ENCODE results near the gene PLAAT1.
A peak's percentile ranks its signal among the peaks of the same experiment; 100 is the strongest.

Gene PLAAT1

GRCh38 chr3:193229851-193230420, 11.1 kb upstream of the PLAAT1 start:
- no peaks in the 10 kb centered on the region for H3K27me3 ChIP-seq (ENCODE audit: control insufficient read depth, insufficient read depth, low read length)
- no peak overlapping the region for H3K9ac ChIP-seq (ENCODE audit: low read depth, low read length)
- H3K4me1 ChIP-seq (ENCODE audit: control insufficient read depth, insufficient read depth, low read length) = peaks cover 32% of the 10 kb centered on the region
- H3K9me3 ChIP-seq (ENCODE audit: control insufficient read depth, insufficient read depth, low read length) = no peaks in the 10 kb centered on the region
- H3K4me3 ChIP-seq (ENCODE audit: low read depth, low read length) = no peak overlapping the region
- no peaks in the 10 kb centered on the region for H3K36me3 ChIP-seq (ENCODE audit: control insufficient read depth, insufficient read depth, low read length)

GRCh38 chr3:193230610-193231009, 10.4 kb upstream of the PLAAT1 start:
- peaks cover 32% of the 10 kb centered on the region for H3K4me1 ChIP-seq (ENCODE audit: control insufficient read depth, insufficient read depth, low read length)
- no peak overlapping the region for H3K9ac ChIP-seq (ENCODE audit: low read depth, low read length)
- H3K36me3 ChIP-seq (ENCODE audit: control insufficient read depth, insufficient read depth, low read length) = no peaks in the 10 kb centered on the region
- H3K4me3 ChIP-seq (ENCODE audit: low read depth, low read length) = no peak overlapping the region
- H3K9me3 ChIP-seq (ENCODE audit: control insufficient read depth, insufficient read depth, low read length) = no peaks in the 10 kb centered on the region
- H3K27me3 ChIP-seq (ENCODE audit: control insufficient read depth, insufficient read depth, low read length) = no peaks in the 10 kb centered on the region

- H3K9me3 ChIP-seq (ENCODE audit: control insufficient read depth, insufficient read depth, low read length) = no peaks in the 10 kb centered on the region
- H3K27me3 ChIP-seq (ENCODE audit: control insufficient read depth, insufficient read depth, low read length) = no peaks in the 10 kb centered on the region
- H3K4me3 ChIP-seq (ENCODE audit: low read depth, low read length) = no peak overlapping the region
These were observed 9.8 kb upstream of the PLAAT1 start for GRCh38 chr3:193231201-193231600.

GRCh38 chr3:193236599-193236998, 4.4 kb upstream of the PLAAT1 start:
- Histone ChIP-seq H3K9ac (ENCODE audit: low read depth, low read length) (no peak overlapping the region), H3K4me3 (ENCODE audit: low read depth, low read length) (no peak overlapping the region), H3K4me1 (ENCODE audit: control insufficient read depth, insufficient read depth, low read length) (no peaks in the 10 kb centered on the region), H3K27me3 (ENCODE audit: control insufficient read depth, insufficient read depth, low read length) (peaks cover 3% of the 10 kb centered on the region), H3K9me3 (ENCODE audit: control insufficient read depth, insufficient read depth, low read length) (no peaks in the 10 kb centered on the region), H3K36me3 (ENCODE audit: control insufficient read depth, insufficient read depth, low read length) (no peaks in the 10 kb centered on the region)

More at GRCh38 chr3:193231201-193231600, 9.8 kb upstream of the PLAAT1 start:
- H3K36me3 ChIP-seq (ENCODE audit: control insufficient read depth, insufficient read depth, low read length) = no peaks in the 10 kb centered on the region
- H3K4me1 ChIP-seq (ENCODE audit: control insufficient read depth, insufficient read depth, low read length) = peaks cover 27% of the 10 kb centered on the region
- no peak overlapping the region for H3K9ac ChIP-seq (ENCODE audit: low read depth, low read length)

GRCh38 chr3:193237030-193237429, 4.0 kb upstream of the PLAAT1 start:
- no peak overlapping the region for H3K4me3 ChIP-seq (ENCODE audit: low read depth, low read length)
- H3K36me3 ChIP-seq (ENCODE audit: control insufficient read depth, insufficient read depth, low read length) = no peaks in the 10 kb centered on the region
- H3K27me3 ChIP-seq (ENCODE audit: control insufficient read depth, insufficient read depth, low read length) = peaks cover 7% of the 10 kb centered on the region
- H3K4me1 ChIP-seq (ENCODE audit: control insufficient read depth, insufficient read depth, low read length) = no peaks in the 10 kb centered on the region
- no peak overlapping the region for H3K9ac ChIP-seq (ENCODE audit: low read depth, low read length)
- no peaks in the 10 kb centered on the region for H3K9me3 ChIP-seq (ENCODE audit: control insufficient read depth, insufficient read depth, low read length)

GRCh38 chr3:193240436-193240849, 579 bp upstream of the PLAAT1 start:
- H3K9ac ChIP-seq (ENCODE audit: low read depth, low read length) = no peak overlapping the region
- peaks cover 17% of the 10 kb centered on the region for H3K27me3 ChIP-seq (ENCODE audit: control insufficient read depth, insufficient read depth, low read length)
- no peaks in the 10 kb centered on the region for H3K9me3 ChIP-seq (ENCODE audit: control insufficient read depth, insufficient read depth, low read length)
- no peaks in the 10 kb centered on the region for H3K36me3 ChIP-seq (ENCODE audit: control insufficient read depth, insufficient read depth, low read length)
- peak overlapping the region; percentile 66 for H3K4me3 ChIP-seq (ENCODE audit: low read depth, low read length)
- H3K4me1 ChIP-seq (ENCODE audit: control insufficient read depth, insufficient read depth, low read length) = no peaks in the 10 kb centered on the region

GRCh38 chr3:193241716-193242115, 694 bp downstream of the PLAAT1 start:
- Histone ChIP-seq H3K4me1 (ENCODE audit: control insufficient read depth, insufficient read depth, low read length) (no peaks in the 10 kb centered on the region), H3K9ac (ENCODE audit: low read depth, low read length) (no peak overlapping the region), H3K36me3 (ENCODE audit: control insufficient read depth, insufficient read depth, low read length) (no peaks in the 10 kb centered on the region), H3K27me3 (ENCODE audit: control insufficient read depth, insufficient read depth, low read length) (peaks cover 17% of the 10 kb centered on the region), H3K4me3 (ENCODE audit: low read depth, low read length) (peak overlapping the region; percentile 58), H3K9me3 (ENCODE audit: control insufficient read depth, insufficient read depth, low read length) (no peaks in the 10 kb centered on the region)

- Histone ChIP-seq H3K4me1 (ENCODE audit: control insufficient read depth, insufficient read depth, low read length) (no peaks in the 10 kb centered on the region), H3K9me3 (ENCODE audit: control insufficient read depth, insufficient read depth, low read length) (no peaks in the 10 kb centered on the region), H3K4me3 (ENCODE audit: low read depth, low read length) (no peak overlapping the region), H3K36me3 (ENCODE audit: control insufficient read depth, insufficient read depth, low read length) (no peaks in the 10 kb centered on the region), H3K27me3 (ENCODE audit: control insufficient read depth, insufficient read depth, low read length) (peaks cover 17% of the 10 kb centered on the region), H3K9ac (ENCODE audit: low read depth, low read length) (no peak overlapping the region)
These were observed 2.5 kb downstream of the PLAAT1 start for GRCh38 chr3:193243571-193243970.

- no peaks in the 10 kb centered on the region for H3K36me3 ChIP-seq (ENCODE audit: control insufficient read depth, insufficient read depth, low read length)
- no peak overlapping the region for H3K9ac ChIP-seq (ENCODE audit: low read depth, low read length)
- no peaks in the 10 kb centered on the region for H3K27me3 ChIP-seq (ENCODE audit: control insufficient read depth, insufficient read depth, low read length)
- H3K4me1 ChIP-seq (ENCODE audit: control insufficient read depth, insufficient read depth, low read length) = no peaks in the 10 kb centered on the region
- no peak overlapping the region for H3K4me3 ChIP-seq (ENCODE audit: low read depth, low read length)
- H3K9me3 ChIP-seq (ENCODE audit: control insufficient read depth, insufficient read depth, low read length) = no peaks in the 10 kb centered on the region
These were observed 7.9 kb downstream of the PLAAT1 start for GRCh38 chr3:193248848-193249468.

GRCh38 chr3:193250492-193250891, 9.5 kb downstream of the PLAAT1 start:
- Histone ChIP-seq H3K9me3 (ENCODE audit: control insufficient read depth, insufficient read depth, low read length) (no peaks in the 10 kb centered on the region), H3K27me3 (ENCODE audit: control insufficient read depth, insufficient read depth, low read length) (no peaks in the 10 kb centered on the region), H3K9ac (ENCODE audit: low read depth, low read length) (no peak overlapping the region), H3K36me3 (ENCODE audit: control insufficient read depth, insufficient read depth, low read length) (no peaks in the 10 kb centered on the region), H3K4me3 (ENCODE audit: low read depth, low read length) (no peak overlapping the region), H3K4me1 (ENCODE audit: control insufficient read depth, insufficient read depth, low read length) (no peaks in the 10 kb centered on the region)

GRCh38 chr3:193253986-193254660, 13.1 kb downstream of the PLAAT1 start:
- no peaks in the 10 kb centered on the region for H3K36me3 ChIP-seq (ENCODE audit: control insufficient read depth, insufficient read depth, low read length)

GRCh38 chr3:193261970-193262369, 20.9 kb downstream of the PLAAT1 start:
- H3K4me1 ChIP-seq (ENCODE audit: control insufficient read depth, insufficient read depth, low read length) = no peaks in the 10 kb centered on the region
- no peaks in the 10 kb centered on the region for H3K9me3 ChIP-seq (ENCODE audit: control insufficient read depth, insufficient read depth, low read length)
- H3K27me3 ChIP-seq (ENCODE audit: control insufficient read depth, insufficient read depth, low read length) = no peaks in the 10 kb centered on the region

More at GRCh38 chr3:193253986-193254660, 13.1 kb downstream of the PLAAT1 start:
- H3K27me3 ChIP-seq (ENCODE audit: control insufficient read depth, insufficient read depth, low read length) = no peaks in the 10 kb centered on the region
- no peaks in the 10 kb centered on the region for H3K4me1 ChIP-seq (ENCODE audit: control insufficient read depth, insufficient read depth, low read length)
- no peaks in the 10 kb centered on the region for H3K9me3 ChIP-seq (ENCODE audit: control insufficient read depth, insufficient read depth, low read length)
- H3K9ac ChIP-seq (ENCODE audit: low read depth, low read length) = no peak overlapping the region
- H3K4me3 ChIP-seq (ENCODE audit: low read depth, low read length) = no peak overlapping the region

More at GRCh38 chr3:193261970-193262369, 20.9 kb downstream of the PLAAT1 start:
- Histone ChIP-seq H3K9ac (ENCODE audit: low read depth, low read length) (no peak overlapping the region), H3K36me3 (ENCODE audit: control insufficient read depth, insufficient read depth, low read length) (no peaks in the 10 kb centered on the region), H3K4me3 (ENCODE audit: low read depth, low read length) (no peak overlapping the region)

All from iPS-15b (cell line).